Smooth muscle cell (in vitro differentiated cells): ENCODE results near the gene ANKRD9. TPM values are rescaled to one million over a fixed set of nuclear protein-coding genes. Genes with fewer than 3 reads are reported as not detected.

ENCODE experiments used
- DNase-seq: peaks from one replicate; lab custom pipeline; 2025; ENCODE audit not compliant: unreplicated experiment; lab: John Stamatoyannopoulos, UW
- H2AFZ ChIP-seq: fragments of 200-600 bp; sonication (generic); 2 replicates; pipeline ENCODE4 v1.6.0; 2016; ENCODE audit warnings: antibody characterized with exemption, low read depth, mild to moderate bottlenecking
- H3F3A ChIP-seq: fragments of 200-600 bp; sonication (generic); 2 replicates; pipeline ENCODE4 v1.6.0; 2017; ENCODE audit warnings: antibody characterized with exemption, low read depth
- H3K27ac ChIP-seq: fragments of 200-600 bp; sonication (generic); 2 replicates; pipeline ENCODE4 v1.5.1; 2016; ENCODE audit warnings: low read depth, mild to moderate bottlenecking
- H3K27me3 ChIP-seq: fragments of 200-600 bp; sonication (generic); 2 replicates; pipeline ENCODE4 v1.6.1; 2016; ENCODE audit warnings: low read depth, mild to moderate bottlenecking
- H3K36me3 ChIP-seq: fragments of 200-600 bp; sonication (generic); 2 replicates; pipeline ENCODE4 v1.5.1; 2016; ENCODE audit warnings: low read depth
- H3K4me1 ChIP-seq: fragments of 200-600 bp; sonication (generic); 2 replicates; pipeline ENCODE4 v1.5.1; 2016; ENCODE audit warnings: low read depth
- H3K4me2 ChIP-seq: fragments of 200-600 bp; sonication (generic); 2 replicates; pipeline ENCODE4 v1.6.0; 2016; ENCODE audit warnings: mild to moderate bottlenecking
- H3K4me3 ChIP-seq: fragments of 200-600 bp; sonication (generic); 2 replicates; pipeline ENCODE4 v1.5.1; 2016; ENCODE audit warnings: mild to moderate bottlenecking
- H3K79me2 ChIP-seq: fragments of 200-600 bp; sonication (generic); 2 replicates; pipeline ENCODE4 v1.6.0; 2016; ENCODE audit warnings: low read depth, mild to moderate bottlenecking
- H3K9ac ChIP-seq: fragments of 200-600 bp; sonication (generic); 2 replicates; pipeline ENCODE4 v1.6.0; 2016; ENCODE audit warnings: low read depth
- H3K9me3 ChIP-seq: fragments of 200-600 bp; sonication (generic); replicated peaks from 2 replicates; pipeline ENCODE4 v1.5.1; 2016; ENCODE audit warnings: low read depth
- H4K20me1 ChIP-seq: fragments of 200-600 bp; sonication (generic); 2 replicates; pipeline ENCODE4 v1.6.0; 2016; ENCODE audit warnings: low read depth
- WGBS: methylation state at CpG from one replicate; pipeline ENCODE4 v1.1.7; 2016; ENCODE audit warnings: low lambda C conversion rate; 5-methylcytosine and 5-hydroxymethylcytosine counted together
- polyA plus RNA-seq: library from polyadenylated mRNA; unstranded; fragments of >200 nt; fragmentation: Nextera tagmentation; extraction: Ambion mirVana; gene quantifications from 2 replicates; pipeline ENCODE4 v1.2.1, GENCODE V29; 2016
- total RNA-seq: library from RNA; depleted of rRNA; stranded (reverse); fragments of >200 nt; gene quantifications from 2 replicates; pipeline ENCODE4 v1.2.3, GENCODE V29; 2014
- TF ChIP-seq, protein P1 (sequence below): fragments of 200-600 bp; sonication (generic); IDR thresholded peaks from 2 replicates; pipeline ENCODE4 v1.5.1; 2017; ENCODE audit warnings: borderline replicate concordance, mild to moderate bottlenecking, antibody characterized with exemption; ENCODE audit not compliant: insufficient read depth, poor library complexity, severe bottlenecking

The ANKRD9 gene
- total and polyA plus RNA-seq, 2 experiments from 2014 or later = 17.2 to 38.9 TPM

DNA sequence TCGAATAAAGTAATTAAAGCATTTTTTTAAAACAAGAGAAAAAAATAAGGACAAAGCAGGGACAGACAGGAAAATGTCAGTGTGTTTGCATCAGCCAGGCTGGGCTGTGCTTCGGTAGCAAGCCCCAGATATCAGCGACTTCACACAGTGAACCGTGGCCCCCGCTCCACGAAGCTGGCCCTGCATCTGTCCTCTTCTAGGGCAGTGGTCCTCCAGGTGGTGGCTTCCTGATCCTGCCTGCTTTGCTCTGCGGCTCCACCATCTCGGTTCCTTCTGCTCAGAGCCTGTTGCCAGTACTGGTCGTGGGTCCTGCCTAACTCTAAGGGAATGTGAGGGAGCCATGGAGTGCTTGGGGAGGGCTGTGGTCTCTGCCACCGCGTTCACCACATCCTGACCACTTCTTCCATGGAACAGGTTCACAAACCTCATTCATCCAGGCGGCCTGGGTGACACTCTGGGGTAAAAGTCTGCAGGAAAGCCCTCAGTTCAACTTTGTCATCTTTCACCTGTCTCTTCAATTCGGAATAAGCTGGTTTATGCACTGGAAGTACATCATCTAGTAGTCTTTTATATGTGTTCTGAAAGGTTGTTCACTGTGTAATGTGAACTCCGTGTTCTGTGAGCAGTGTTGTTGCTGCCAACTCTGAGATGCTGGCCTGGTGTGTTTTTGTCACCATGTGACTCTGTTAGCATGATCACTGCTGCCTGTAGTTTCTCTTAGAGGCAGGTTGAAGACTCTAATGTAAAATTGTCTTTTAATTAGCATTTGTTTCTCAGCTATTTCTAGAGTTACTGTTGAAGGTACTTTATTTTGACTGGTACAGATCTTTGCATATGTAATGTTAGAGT lies 47.9 kb downstream of the ANKRD9 start:
- no peaks in the 10 kb centered on the region for H3K4me1 ChIP-seq
- H3K27ac ChIP-seq = no peak overlapping the region
- H3F3A ChIP-seq = no peaks in the 10 kb centered on the region
- H3K79me2 ChIP-seq = no peaks in the 10 kb centered on the region
- DNase-seq = no peak
- 91% methylated on average over 14 of the region's 14 CpGs for WGBS
- TF ChIP-seq, protein P1, sequence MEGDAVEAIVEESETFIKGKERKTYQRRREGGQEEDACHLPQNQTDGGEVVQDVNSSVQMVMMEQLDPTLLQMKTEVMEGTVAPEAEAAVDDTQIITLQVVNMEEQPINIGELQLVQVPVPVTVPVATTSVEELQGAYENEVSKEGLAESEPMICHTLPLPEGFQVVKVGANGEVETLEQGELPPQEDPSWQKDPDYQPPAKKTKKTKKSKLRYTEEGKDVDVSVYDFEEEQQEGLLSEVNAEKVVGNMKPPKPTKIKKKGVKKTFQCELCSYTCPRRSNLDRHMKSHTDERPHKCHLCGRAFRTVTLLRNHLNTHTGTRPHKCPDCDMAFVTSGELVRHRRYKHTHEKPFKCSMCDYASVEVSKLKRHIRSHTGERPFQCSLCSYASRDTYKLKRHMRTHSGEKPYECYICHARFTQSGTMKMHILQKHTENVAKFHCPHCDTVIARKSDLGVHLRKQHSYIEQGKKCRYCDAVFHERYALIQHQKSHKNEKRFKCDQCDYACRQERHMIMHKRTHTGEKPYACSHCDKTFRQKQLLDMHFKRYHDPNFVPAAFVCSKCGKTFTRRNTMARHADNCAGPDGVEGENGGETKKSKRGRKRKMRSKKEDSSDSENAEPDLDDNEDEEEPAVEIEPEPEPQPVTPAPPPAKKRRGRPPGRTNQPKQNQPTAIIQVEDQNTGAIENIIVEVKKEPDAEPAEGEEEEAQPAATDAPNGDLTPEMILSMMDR = no peak
- H4K20me1 ChIP-seq = no peaks in the 10 kb centered on the region
- no peak overlapping the region for H3K4me2 ChIP-seq
- H3K36me3 ChIP-seq = no peaks in the 10 kb centered on the region
- H3K4me3 ChIP-seq = no peak overlapping the region
- H3K27me3 ChIP-seq = no peaks in the 10 kb centered on the region
- H2AFZ ChIP-seq = no peak overlapping the region
- H3K9ac ChIP-seq = no peak overlapping the region
- H3K9me3 ChIP-seq = no peaks in the 10 kb centered on the region

- no peak overlapping the region for H2AFZ ChIP-seq
- WGBS = 80% methylated on average over 2 of the region's 2 CpGs
- H3K79me2 ChIP-seq = no peaks in the 10 kb centered on the region
- H3K4me2 ChIP-seq = no peak overlapping the region
- H3K27me3 ChIP-seq = no peaks in the 10 kb centered on the region
- H3F3A ChIP-seq = no peaks in the 10 kb centered on the region
- TF ChIP-seq, protein P1 = no peak
- H3K4me3 ChIP-seq = no peak overlapping the region
- H3K36me3 ChIP-seq = no peaks in the 10 kb centered on the region
- H3K27ac ChIP-seq = no peak overlapping the region
- no peak overlapping the region for H3K9ac ChIP-seq
- no peaks in the 10 kb centered on the region for H4K20me1 ChIP-seq
- no peaks in the 10 kb centered on the region for H3K9me3 ChIP-seq
- DNase-seq = no peak
- no peaks in the 10 kb centered on the region for H3K4me1 ChIP-seq
Observed at GRCh38 chr14:102457509-102457908, 52.1 kb downstream of the ANKRD9 start.

- no peaks in the 10 kb centered on the region for H3K27me3 ChIP-seq
- no peak overlapping the region for H3K4me2 ChIP-seq
- no peak overlapping the region for H2AFZ ChIP-seq
- no peaks in the 10 kb centered on the region for H4K20me1 ChIP-seq
- TF ChIP-seq, protein P1 = no peak
- DNase-seq = no peak
- H3K27ac ChIP-seq = no peak overlapping the region
- H3K9ac ChIP-seq = no peak overlapping the region
- no peaks in the 10 kb centered on the region for H3K9me3 ChIP-seq
- peaks cover 9% of the 10 kb centered on the region for H3K36me3 ChIP-seq
- H3K4me1 ChIP-seq = no peaks in the 10 kb centered on the region
- no peaks in the 10 kb centered on the region for H3K79me2 ChIP-seq
- H3K4me3 ChIP-seq = no peak overlapping the region
- 99% methylated on average over 5 of the region's 5 CpGs for WGBS
- H3F3A ChIP-seq = no peaks in the 10 kb centered on the region
Observed at GRCh38 chr14:102454711-102455110, 54.9 kb downstream of the ANKRD9 start.

- Histone ChIP-seq H3F3A (no peaks in the 10 kb centered on the region), H3K9me3 (no peaks in the 10 kb centered on the region), H3K4me2 (no peak overlapping the region), H3K27me3 (no peaks in the 10 kb centered on the region), H3K27ac (no peak overlapping the region), H4K20me1 (no peaks in the 10 kb centered on the region), H3K36me3 (peaks cover 10% of the 10 kb centered on the region), H3K4me1 (no peaks in the 10 kb centered on the region), H3K4me3 (no peak overlapping the region), H3K79me2 (no peaks in the 10 kb centered on the region), H2AFZ (no peak overlapping the region), H3K9ac (no peak overlapping the region)
- WGBS = 96% methylated on average over 22 of the region's 24 CpGs
- no peak for DNase-seq
- TF ChIP-seq, protein P1 = no peak
Observed at GRCh38 chr14:102452302-102452701, 57.3 kb downstream of the ANKRD9 start.
